IPS-18a (cell line): ENCODE data around the gene GP5.

ENCODE experiments used
- H3K27ac ChIP-seq: one replicate; pipeline ENCODE4 v1.5.1; 2013; ENCODE audit warnings: low read length
- H3K27me3 ChIP-seq: one replicate; pipeline ENCODE4 v1.6.1; 2013; ENCODE audit warnings: mild to moderate bottlenecking, low read length; ENCODE audit not compliant: control insufficient read depth, insufficient read depth
- H3K36me3 ChIP-seq: one replicate; pipeline ENCODE4 v1.6.1; 2013; ENCODE audit warnings: low read depth, low read length; ENCODE audit not compliant: control insufficient read depth
- H3K4me1 ChIP-seq: one replicate; pipeline ENCODE4 v1.6.1; 2013; ENCODE audit warnings: low read depth, low read length; ENCODE audit not compliant: control insufficient read depth
- H3K4me3 ChIP-seq: one replicate; pipeline ENCODE4 v1.5.1; 2013; ENCODE audit warnings: low read length
- H3K9ac ChIP-seq: one replicate; pipeline ENCODE4 v1.6.1; 2013; ENCODE audit warnings: mild to moderate bottlenecking, low read length, moderate library complexity
- H3K9me3 ChIP-seq: one replicate; pipeline ENCODE4 v1.6.1; 2013; ENCODE audit warnings: low read depth, low read length; ENCODE audit not compliant: control insufficient read depth

Gene GP5

GRCh38 chr3:194346621-194347020 lies 52.4 kb downstream of the GP5 start:
- peaks cover 14% of the 10 kb centered on the region for H3K27me3 ChIP-seq
- H3K4me1 ChIP-seq: no peaks in the 10 kb centered on the region
- no peak overlapping the region for H3K27ac ChIP-seq
- no peak overlapping the region for H3K9ac ChIP-seq
- no peaks in the 10 kb centered on the region for H3K36me3 ChIP-seq
- no peak overlapping the region for H3K4me3 ChIP-seq
- no peaks in the 10 kb centered on the region for H3K9me3 ChIP-seq

DNA sequence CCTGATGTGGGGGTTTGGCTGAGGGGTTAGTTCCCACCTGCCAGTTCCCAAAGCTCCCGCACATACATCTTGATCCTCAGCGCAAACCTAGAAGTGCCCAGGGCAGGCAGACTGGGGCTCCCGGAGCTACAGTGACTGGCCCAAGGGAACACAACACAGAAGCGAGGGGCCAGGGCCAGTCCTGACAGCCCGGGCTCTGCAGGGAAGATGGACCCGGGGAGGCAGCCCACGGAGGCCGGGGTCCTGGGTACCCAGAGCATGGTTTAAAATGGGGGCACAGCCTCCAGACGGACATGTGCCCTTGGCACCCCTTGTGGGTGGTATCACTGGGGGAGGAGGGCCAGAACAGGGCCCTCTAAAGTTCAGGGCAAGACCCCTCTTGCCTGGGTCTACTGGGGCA lies 53.0 kb downstream of the GP5 start:
- no peaks in the 10 kb centered on the region for H3K9me3 ChIP-seq
- H3K36me3 ChIP-seq: no peaks in the 10 kb centered on the region
- no peak overlapping the region for H3K27ac ChIP-seq

More for the DNA sequence above, 53.0 kb downstream of the GP5 start:
- Histone ChIP-seq H3K4me1 (no peaks in the 10 kb centered on the region), H3K9ac (no peak overlapping the region), H3K4me3 (no peak overlapping the region), H3K27me3 (peaks cover 19% of the 10 kb centered on the region)
